SU-DHL-6 (cell line): ENCODE measurements around the gene MAPKAPK2.

ENCODE experiments used
- H2AFZ ChIP-seq: fragments of 200-600 bp; sonication (generic); 2 replicates; pipeline ENCODE4 v1.6.1; 2014; ENCODE audit warnings: low read depth, mild to moderate bottlenecking, moderate library complexity, mixed read lengths, antibody characterized with exemption, low read length; ENCODE audit not compliant: severe bottlenecking
- H3F3A ChIP-seq: fragments of 200-600 bp; shearing (Covaris generic); 2 replicates; pipeline ENCODE4 v1.6.0; 2016; ENCODE audit warnings: antibody characterized with exemption, mild to moderate bottlenecking; ENCODE audit not compliant: insufficient read depth
- H3K27ac ChIP-seq: fragments of 200-600 bp; sonication (generic); 2 replicates; pipeline ENCODE4 v1.5.1; 2016; ENCODE audit warnings: low read depth, mild to moderate bottlenecking, low read length, moderate library complexity, mixed read lengths
- H3K27me3 ChIP-seq: fragments of 200-600 bp; sonication (generic), shearing (Covaris generic); 2 replicates; pipeline ENCODE4 v1.6.0; 2014; ENCODE audit warnings: mild to moderate bottlenecking, low read length
- H3K36me3 ChIP-seq: fragments of 200-600 bp; sonication (generic); 2 replicates; pipeline ENCODE4 v1.6.1; 2014; ENCODE audit warnings: mild to moderate bottlenecking, low read length, mixed read lengths
- H3K4me2 ChIP-seq: fragments of 300-600, 200-600 bp; shearing (Covaris generic), sonication (generic); 2 replicates; pipeline ENCODE4 v1.6.0; 2014; ENCODE audit warnings: low read length, low read depth, mild to moderate bottlenecking; ENCODE audit not compliant: poor library complexity, severe bottlenecking
- H3K4me3 ChIP-seq: fragments of 200-600 bp; sonication (generic); 2 replicates; pipeline ENCODE4 v1.5.1; 2014; ENCODE audit warnings: antibody characterized with exemption, low read length, mild to moderate bottlenecking, mixed read lengths; ENCODE audit not compliant: insufficient read depth, poor library complexity, severe bottlenecking
- H3K79me2 ChIP-seq: fragments of 200-600 bp; sonication (generic); 2 replicates; pipeline ENCODE4 v1.6.1; 2014; ENCODE audit warnings: mild to moderate bottlenecking, low read length, moderate library complexity; ENCODE audit not compliant: insufficient read depth
- H3K9ac ChIP-seq: fragments of 200-600 bp; sonication (generic); 2 replicates; pipeline ENCODE4 v1.7.0; 2014; ENCODE audit warnings: mild to moderate bottlenecking, low read length
- H3K9me2 ChIP-seq: fragments of 200-600 bp; sonication (generic); replicated peaks from 2 replicates; pipeline ENCODE4 v1.6.1; 2014; ENCODE audit warnings: low read length; ENCODE audit not compliant: insufficient read depth
- H3K9me3 ChIP-seq: fragments of 200-600 bp; sonication (generic); 2 replicates; pipeline ENCODE4 v1.6.1; 2014; ENCODE audit warnings: low read length, mixed read lengths; ENCODE audit not compliant: insufficient read depth
- H4K20me1 ChIP-seq: fragments of 200-600 bp; sonication (generic); 2 replicates; pipeline ENCODE4 v1.6.1; 2014; ENCODE audit warnings: low read depth, mild to moderate bottlenecking, antibody characterized with exemption, low read length, moderate library complexity, mixed read lengths
- EZH2phosphoT487 ChIP-seq: fragments of 200-600 bp; sonication (generic), shearing (Covaris generic); conservative IDR thresholded peaks from 2 replicates; pipeline ENCODE4 v1.6.1; 2018; ENCODE audit warnings: mild to moderate bottlenecking, antibody characterized with exemption, low read length, moderate library complexity, mixed read lengths
- TF ChIP-seq, protein P1 (sequence below): fragments of 200-600 bp; sonication (generic); IDR thresholded peaks from one replicate; pipeline ENCODE4 v1.5.1; 2017; ENCODE audit warnings: antibody characterized with exemption, mild to moderate bottlenecking, low read length, moderate library complexity; ENCODE audit not compliant: insufficient read depth, poor library complexity, severe bottlenecking

The MAPKAPK2 gene

DNA sequence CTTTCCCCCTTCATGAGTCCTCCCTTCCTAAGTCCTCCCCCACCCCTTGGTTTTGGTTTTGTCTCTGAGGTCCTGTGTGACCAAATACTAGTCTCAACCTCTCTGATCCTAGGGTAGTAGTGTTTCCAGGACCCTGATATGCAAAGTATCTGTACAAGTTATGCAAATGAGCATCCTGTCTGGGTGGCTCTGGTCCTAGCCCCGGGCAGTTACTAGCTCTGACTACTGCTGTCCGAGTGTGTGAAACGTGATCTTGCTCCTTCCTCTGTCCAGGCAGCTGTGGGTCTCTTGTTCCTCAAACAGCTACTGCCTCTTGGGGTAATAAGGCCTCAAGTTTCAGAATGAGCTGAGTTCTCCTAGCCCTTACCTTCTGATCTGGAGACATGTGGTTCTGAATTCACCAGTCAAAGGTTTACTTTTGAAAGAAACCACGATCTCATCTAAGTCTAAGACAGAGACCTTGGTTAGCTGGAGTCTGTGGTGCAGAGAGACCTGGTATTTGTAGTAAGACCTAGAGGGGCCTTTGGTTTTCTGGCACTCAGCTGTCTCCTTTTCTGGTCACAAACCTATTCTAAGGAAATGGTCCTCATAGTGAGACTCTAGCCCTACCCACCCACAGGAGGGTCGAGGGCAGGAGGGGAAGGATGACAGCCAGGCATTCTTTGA, 54.8 kb downstream of the MAPKAPK2 start:
- peak overlapping the region; percentile 8 for H3K4me2 ChIP-seq
- H3K36me3 ChIP-seq: no peaks in the 10 kb centered on the region
- peaks cover 5% of the 10 kb centered on the region; the same call in 1 of the 2 replicates for H3F3A ChIP-seq
- H3K4me3 ChIP-seq: no peak overlapping the region
- H3K27ac ChIP-seq: peak overlapping the region; percentile 52
- H3K27me3 ChIP-seq: no peaks in the 10 kb centered on the region
- no peak overlapping the region for H2AFZ ChIP-seq
- H3K79me2 ChIP-seq: no peaks in the 10 kb centered on the region
- no peak overlapping the region for H3K9ac ChIP-seq
- no peak for TF ChIP-seq EZH2phosphoT487
- TF ChIP-seq, protein P1, sequence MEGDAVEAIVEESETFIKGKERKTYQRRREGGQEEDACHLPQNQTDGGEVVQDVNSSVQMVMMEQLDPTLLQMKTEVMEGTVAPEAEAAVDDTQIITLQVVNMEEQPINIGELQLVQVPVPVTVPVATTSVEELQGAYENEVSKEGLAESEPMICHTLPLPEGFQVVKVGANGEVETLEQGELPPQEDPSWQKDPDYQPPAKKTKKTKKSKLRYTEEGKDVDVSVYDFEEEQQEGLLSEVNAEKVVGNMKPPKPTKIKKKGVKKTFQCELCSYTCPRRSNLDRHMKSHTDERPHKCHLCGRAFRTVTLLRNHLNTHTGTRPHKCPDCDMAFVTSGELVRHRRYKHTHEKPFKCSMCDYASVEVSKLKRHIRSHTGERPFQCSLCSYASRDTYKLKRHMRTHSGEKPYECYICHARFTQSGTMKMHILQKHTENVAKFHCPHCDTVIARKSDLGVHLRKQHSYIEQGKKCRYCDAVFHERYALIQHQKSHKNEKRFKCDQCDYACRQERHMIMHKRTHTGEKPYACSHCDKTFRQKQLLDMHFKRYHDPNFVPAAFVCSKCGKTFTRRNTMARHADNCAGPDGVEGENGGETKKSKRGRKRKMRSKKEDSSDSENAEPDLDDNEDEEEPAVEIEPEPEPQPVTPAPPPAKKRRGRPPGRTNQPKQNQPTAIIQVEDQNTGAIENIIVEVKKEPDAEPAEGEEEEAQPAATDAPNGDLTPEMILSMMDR: no peak
- H3K9me2 ChIP-seq: no peaks in the 10 kb centered on the region
- no peaks in the 10 kb centered on the region for H3K9me3 ChIP-seq
- H4K20me1 ChIP-seq: no peaks in the 10 kb centered on the region

DNA sequence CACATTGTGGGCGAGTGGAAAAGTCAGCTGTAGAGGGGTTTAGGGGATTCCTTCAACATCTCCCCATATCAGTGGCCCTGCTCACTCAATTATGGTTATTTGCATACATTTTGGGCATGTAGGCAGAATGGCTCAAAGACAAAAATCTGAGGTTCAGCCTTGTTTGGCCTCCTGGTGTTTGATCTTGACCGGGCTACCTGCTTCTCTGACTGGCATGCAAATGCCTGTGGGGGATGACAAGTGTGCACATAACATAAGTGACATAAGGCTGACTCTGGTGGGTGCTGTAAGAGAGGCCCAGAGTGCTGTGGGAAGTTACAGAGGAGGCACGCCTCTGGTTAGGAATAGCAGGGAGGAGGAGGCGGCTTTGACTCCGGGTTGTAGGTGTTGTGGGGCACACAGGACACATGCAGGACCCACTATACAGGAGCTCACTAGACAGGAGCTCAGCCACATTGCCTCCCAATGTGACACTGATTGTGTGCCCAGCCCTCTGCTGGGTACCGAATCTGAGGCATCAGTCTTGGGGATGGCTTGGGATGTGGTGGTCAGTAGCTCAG, 56.5 kb downstream of the MAPKAPK2 start:
- Histone ChIP-seq H3K27me3 (no peaks in the 10 kb centered on the region), H3K4me3 (no peak overlapping the region), H4K20me1 (no peaks in the 10 kb centered on the region), H3K27ac (peak overlapping the region; percentile 52), H3K79me2 (no peaks in the 10 kb centered on the region), H3F3A (peaks cover 5% of the 10 kb centered on the region; the same call in 1 of the 2 replicates), H3K9me3 (no peaks in the 10 kb centered on the region), H3K36me3 (no peaks in the 10 kb centered on the region), H3K4me2 (no peak overlapping the region), H2AFZ (no peak overlapping the region), H3K9ac (no peak overlapping the region), H3K9me2 (no peaks in the 10 kb centered on the region)
- no peak for TF ChIP-seq EZH2phosphoT487
- TF ChIP-seq, protein P1: no peak

DNA sequence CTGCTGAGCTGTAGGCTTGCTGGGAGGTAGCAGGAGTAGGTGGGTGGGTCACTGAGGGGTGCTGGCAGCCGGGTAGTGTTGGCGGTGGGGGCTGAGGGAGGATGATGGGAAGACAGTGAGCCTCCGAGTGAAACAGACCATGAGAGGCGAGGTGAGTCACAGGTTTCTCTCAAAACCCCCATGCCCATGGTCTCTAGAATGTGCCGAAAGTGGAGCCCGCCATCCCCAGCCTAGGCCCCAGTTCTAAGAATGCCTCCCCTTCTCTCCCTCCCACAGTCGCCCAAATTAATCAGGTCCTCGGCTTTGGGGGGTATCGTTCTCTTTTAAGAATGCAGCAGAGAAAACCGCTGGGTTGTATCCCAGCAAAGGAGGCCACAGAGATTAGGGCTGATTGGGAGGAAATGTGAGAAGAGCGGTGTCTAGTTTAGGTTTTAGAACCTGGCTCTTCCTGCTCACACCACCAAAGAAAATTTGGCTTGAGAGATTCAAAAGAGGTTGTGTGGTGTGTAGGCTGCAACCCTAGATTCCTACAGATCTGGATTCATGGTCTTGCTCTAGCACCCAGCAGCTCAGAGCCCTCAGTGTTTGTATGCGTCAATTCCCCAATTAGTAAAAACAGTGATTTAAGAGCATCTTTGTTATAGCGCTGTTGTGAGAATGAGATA, 58.1 kb downstream of the MAPKAPK2 start:
- Histone ChIP-seq H2AFZ (no peak overlapping the region), H3K4me3 (no peak overlapping the region), H3K9me2 (no peaks in the 10 kb centered on the region), H3K27ac (no peak overlapping the region), H3K79me2 (no peaks in the 10 kb centered on the region), H3K9me3 (no peaks in the 10 kb centered on the region), H3F3A (peaks cover 5% of the 10 kb centered on the region; the same call in 1 of the 2 replicates), H3K9ac (no peak overlapping the region), H3K27me3 (no peaks in the 10 kb centered on the region), H3K36me3 (no peaks in the 10 kb centered on the region), H4K20me1 (no peaks in the 10 kb centered on the region), H3K4me2 (no peak overlapping the region)
- TF ChIP-seq EZH2phosphoT487: no peak
- TF ChIP-seq, protein P1: no peak
